ENCODE measurements around the gene SP100. TPM values are rescaled to one million over a fixed set of nuclear protein-coding genes. Genes with fewer than 3 reads are reported as not detected.
"Not testable (repeated sequence)": the region's sequence is repeated elsewhere in the genome, so short reads cannot be mapped to it uniquely, and the experiment has no call there.

Gene SP100
- total and polyA plus RNA-seq, 2 of the 8 experiments (the other 6 are each of a cell fraction or from before 2014, with no cell fraction given), result 0.06 to 1.1 TPM

GRCh38 chr2:230401026-230401425 is 15.0 kb upstream of the SP100 start:
- H3K18ac ChIP-seq (ENCODE audit: extremely low read depth, low read length); H2BK15ac ChIP-seq (ENCODE audit: low read length); H4K20me1 ChIP-seq (replicated peaks in 1 of 2; ENCODE audit: control insufficient read depth in 1 of 2, insufficient read depth in 2 of 2, low read length in 2 of 2); H3K27me3 ChIP-seq (replicated peaks in 1 of 4; ENCODE audit: control insufficient read depth in 3 of 4, extremely low read depth in 1 of 4, insufficient read depth in 3 of 4, low read length in 3 of 4); H2AFZ ChIP-seq (ENCODE audit: low read length); H3K79me1 ChIP-seq (ENCODE audit: low read depth, low read length); H2BK5ac ChIP-seq (ENCODE audit: low read depth, low read length); H3K23me2 ChIP-seq (ENCODE audit: low read depth, low read length); H3K79me2 ChIP-seq (ENCODE audit: control insufficient read depth in 1 of 2, insufficient read depth in 2 of 2, low read length in 2 of 2); FAIRE-seq; H2BK20ac ChIP-seq (ENCODE audit: low read length); H3K27ac ChIP-seq (ENCODE audit: low read depth, low read length); H2AK5ac ChIP-seq (ENCODE audit: low read depth, low read length); H4K8ac ChIP-seq (ENCODE audit: extremely low read depth, insufficient read depth, low read length); H3K36me3 ChIP-seq (ENCODE audit: control insufficient read depth in 2 of 4, insufficient read depth in 4 of 4, low read length in 3 of 4); POLR2A ChIA-PET (ENCODE audit: partially characterized antibody); H4K91ac ChIP-seq (replicated peaks; ENCODE audit: insufficient read length, low read length); H3K4me2 ChIP-seq (ENCODE audit: insufficient read depth in 1 of 2, low read depth in 2 of 2, low read length in 2 of 2); H2BK12ac ChIP-seq (ENCODE audit: low read depth, low read length); H3K4ac ChIP-seq (replicated peaks; ENCODE audit: insufficient read length, low read depth, low read length); DNase-seq (ENCODE audit: low read depth in 1 of 2, low spot score in 2 of 2); H3K9me3 ChIP-seq (ENCODE audit: insufficient read depth in 2 of 2, low read depth in 1 of 2, low read length in 1 of 2); H3K14ac ChIP-seq (ENCODE audit: insufficient read length); H3K4me3 ChIP-seq (ENCODE audit: extremely low read depth in 1 of 4, insufficient read depth in 2 of 4, low read depth in 3 of 4, low read length in 4 of 4); H4K5ac ChIP-seq (ENCODE audit: insufficient read length, low read depth, low read length); CTCF ChIA-PET (ENCODE audit: partially characterized antibody); H3K4me1 ChIP-seq (replicated peaks in 1 of 4; ENCODE audit: control insufficient read depth in 3 of 4, insufficient read depth in 4 of 4, low read length in 3 of 4); H3K9ac ChIP-seq (replicated peaks in 1 of 4; ENCODE audit: extremely low read depth in 1 of 4, low read depth in 3 of 4, low read length in 3 of 4); H2BK120ac ChIP-seq (replicated peaks; ENCODE audit: low read depth, low read length); H3K23ac ChIP-seq (ENCODE audit: insufficient read length); H3K56ac ChIP-seq (replicated peaks; ENCODE audit: insufficient read length, low read depth, low read length): not testable (repeated sequence)
- WGBS, 2 experiments (ENCODE audit: extremely low coverage in 1 of 2, insufficient coverage in 1 of 2, insufficient read length in 1 of 2, insufficient replicate concordance in 2 of 2, low coverage in 1 of 2, low lambda C conversion rate in 2 of 2, missing lambda C conversion rate in 1 of 2), result 100% methylated on average over 1 of the region's 6 CpGs; no CpG with 5 or more reads in 1 of the 2 experiments
